PFSK-1 (cell line): ENCODE results near the gene LIPI.

Source experiments
- SIN3A ChIP-seq: IDR thresholded peaks from 2 replicates; pipeline ENCODE4 v1.6.1; 2012; ENCODE audit warnings: mild to moderate bottlenecking, low read length, moderate library complexity, borderline replicate concordance; ENCODE audit not compliant: insufficient read depth
- TAF1 ChIP-seq: IDR thresholded peaks from 2 replicates; pipeline ENCODE4 v1.6.1; 2012; ENCODE audit warnings: low read length, control low read depth, borderline replicate concordance; ENCODE audit not compliant: insufficient read depth

DNA sequence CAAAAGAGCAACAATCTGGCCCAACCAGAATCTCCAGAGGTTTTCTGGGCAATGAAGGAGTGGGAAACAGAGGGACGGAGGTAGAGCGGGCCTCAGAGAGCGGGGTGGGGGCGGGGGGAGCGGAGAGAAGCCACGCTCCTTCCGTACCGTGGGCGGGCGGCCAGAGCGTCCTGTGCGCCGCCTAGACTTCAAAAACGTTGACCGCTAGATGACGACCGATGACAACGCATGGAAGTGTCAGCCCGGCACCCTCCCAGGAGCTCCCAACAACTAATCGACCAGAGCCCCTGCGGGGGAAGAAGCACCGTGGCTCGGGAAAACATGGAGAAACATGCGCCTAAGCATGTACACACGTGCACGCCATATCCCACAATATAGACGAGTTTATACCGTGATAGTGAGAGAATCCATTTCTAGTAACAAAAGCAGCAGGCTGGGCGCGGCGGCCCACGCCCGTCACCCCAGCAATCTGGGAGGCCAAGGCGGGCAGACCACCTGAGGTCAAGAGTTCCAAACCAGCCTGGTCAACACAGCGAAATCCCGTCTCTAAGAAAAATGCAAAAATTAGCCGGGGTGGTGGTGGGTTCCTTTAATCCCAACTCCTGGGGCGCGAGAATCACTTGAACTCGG is 131.9 kb downstream of the LIPI start:
- TF ChIP-seq SIN3A (no peak), TAF1 (no peak)
